Stimulated activated naive CD4-positive, alpha-beta T cell (primary cell): ENCODE results near the gene MGRN1.
A peak's percentile ranks its signal among the peaks of the same experiment; 100 is the strongest.

Source experiments
- DNase-seq, 6 experiments: peaks; one replicate each; lab custom pipeline; 2025; lab: John Stamatoyannopoulos, UW

The MGRN1 gene

DNA sequence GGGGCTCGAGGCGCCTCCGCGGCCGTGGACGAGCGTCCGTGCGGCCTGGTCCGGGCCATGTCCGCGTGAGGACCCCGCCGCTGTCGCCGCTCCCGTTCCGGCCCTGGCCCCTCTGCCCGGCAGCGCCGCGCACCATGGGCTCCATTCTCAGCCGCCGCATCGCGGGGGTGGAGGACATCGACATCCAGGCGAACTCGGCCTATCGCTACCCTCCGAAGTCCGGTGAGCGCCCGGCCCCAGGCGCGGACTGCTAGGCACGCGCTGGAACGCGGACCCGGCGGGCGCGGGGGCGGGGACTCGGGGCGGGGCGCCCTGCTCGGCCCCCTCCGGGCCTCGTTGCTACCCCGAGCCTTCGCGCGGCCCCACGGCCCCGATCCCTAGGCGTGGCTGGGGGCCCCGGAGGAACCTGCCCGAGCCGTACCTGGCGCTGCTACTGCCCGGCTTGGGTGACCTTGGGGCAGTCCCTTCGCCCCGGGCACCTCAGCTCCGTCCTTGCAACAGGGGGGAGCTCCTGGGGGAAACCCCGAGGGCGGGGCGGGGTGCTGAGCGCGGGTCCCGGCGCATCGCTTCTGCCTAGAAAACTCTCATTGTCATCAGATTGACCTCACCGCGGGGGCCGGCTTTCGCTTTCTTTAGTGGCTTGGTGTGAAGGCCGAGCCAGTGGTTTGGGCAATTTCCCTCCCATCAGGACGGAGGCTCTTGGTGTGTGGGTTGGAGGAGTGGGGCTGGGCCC, 367 bp downstream of the MGRN1 start:
- peak in 5 of 6 experiments; percentile 38 to 71 (median 46) for DNase-seq

DNA sequence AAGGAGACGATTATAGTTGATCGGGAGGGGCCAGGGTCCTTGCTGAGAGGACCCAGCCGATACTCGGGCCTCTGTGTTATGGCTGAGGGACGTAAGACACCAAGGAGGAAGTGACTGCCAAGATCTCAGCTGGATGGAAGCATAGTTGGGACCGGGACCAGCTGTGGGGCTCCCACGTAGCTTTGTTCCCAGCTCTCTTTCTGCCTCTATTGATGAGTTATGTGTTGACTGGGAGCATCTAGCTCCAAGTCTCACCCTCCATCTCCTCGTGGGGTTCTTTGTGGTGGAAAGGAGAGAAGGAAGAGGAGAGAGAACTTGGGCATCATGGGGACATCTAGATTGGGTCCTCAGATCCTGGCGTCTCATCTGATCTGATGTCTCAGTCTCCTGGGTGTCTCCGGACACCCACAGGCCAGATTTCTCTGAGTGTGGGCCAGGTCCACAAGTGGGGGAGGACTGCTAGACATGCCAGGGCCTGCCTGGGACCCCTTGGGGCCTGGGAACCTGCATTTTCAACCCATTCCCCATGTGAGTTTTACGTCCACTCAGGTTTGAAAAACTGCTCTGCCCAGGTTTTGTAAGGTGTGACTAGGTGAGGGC, 1.0 kb downstream of the MGRN1 start:
- DNase-seq = peak in 1 of 6 experiments; percentile 38

DNA sequence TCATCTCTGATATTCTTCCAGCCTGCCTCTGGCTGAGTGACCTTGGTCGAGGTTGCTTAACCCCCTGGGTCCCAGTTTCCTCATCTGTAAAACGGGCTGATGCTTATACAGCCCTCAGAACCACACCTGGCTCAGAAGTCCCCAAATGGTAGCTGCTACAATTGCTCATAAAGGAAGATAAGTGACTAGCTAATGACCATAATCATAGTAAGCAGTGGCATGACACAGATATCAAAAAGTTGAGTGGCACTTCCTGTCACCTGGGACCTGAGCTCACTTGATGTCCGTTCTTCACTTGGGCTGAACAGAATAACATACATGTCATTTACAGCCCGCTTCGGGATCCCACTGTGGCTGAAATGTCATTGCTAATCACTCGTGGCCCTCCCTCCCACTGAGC, 1.8 kb downstream of the MGRN1 start:
- no peak for DNase-seq

DNA sequence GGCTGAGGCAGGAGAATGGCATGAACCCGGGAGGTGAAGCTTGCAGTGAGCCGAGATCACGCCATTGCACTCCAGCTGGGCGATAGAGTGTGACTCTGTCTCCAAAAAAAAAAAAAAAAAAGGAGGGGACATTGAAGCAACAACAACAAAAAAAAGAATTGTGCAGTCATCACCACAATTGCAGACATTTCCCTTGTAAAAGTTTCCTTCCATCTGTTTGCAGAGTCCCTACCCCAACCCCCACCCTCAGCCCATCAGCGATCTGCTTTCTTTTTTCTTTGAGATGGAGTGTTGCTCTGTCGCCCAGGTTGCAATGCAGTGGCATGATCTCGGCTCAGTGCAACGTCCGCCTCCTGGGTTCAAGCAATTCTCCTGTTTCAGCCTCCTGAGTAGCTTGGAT, 3.7 kb downstream of the MGRN1 start:
- no peak for DNase-seq

DNA sequence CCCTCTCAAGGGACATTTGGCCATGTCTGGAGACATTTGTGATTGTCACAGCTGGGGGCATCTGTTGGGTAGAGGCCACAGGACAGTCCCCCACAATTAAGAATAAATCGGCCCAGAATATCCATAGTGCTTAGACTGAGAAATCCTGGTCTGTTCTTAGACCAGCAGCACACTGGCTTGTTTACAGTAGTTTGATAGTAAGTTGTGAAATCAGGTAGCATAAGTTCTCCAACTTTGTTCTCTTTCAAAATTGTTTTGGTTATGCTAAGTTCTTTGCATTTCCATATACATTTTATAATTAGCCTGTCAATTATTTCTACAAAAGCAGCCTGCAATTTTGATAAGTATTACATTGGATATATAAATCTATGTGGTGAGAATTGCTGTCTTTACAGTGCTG, 6.8 kb downstream of the MGRN1 start:
- DNase-seq = no peak

DNA sequence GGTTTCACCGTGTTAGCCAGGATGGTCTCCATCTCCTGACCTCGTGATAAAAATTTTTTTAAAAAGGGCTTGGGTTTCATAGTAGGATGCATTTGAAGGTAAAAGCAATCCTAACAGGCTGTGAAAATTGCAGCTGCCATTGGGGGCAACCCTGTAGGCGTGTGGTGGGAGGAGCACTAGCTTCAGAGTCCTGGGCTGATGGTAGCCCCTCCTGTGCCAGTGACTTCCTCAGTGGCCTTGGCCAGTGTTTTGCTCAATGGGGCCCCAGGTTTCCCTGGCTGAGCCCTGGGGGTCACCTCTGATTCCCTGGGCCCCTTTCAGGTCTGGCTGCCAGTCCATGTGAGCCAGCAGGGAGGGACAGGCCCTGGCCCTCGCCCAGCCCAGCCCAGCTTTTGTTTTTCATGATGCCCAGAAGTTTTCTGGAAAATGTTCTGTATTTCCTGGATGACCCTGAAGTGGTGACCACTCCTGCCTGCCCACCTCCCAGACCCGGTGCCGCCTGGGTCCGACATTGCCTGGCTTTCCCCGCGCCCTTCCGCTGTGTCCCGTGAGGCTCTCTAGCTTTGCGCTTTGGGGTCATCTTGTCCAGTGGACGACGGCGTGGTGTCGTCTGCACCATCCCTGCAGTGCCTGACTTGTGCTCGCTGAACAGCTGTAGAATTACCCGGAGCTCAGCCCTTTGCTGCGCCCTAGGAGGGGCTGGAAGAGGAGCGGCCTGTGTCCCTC, 9.4 kb downstream of the MGRN1 start:
- DNase-seq = no peak

DNA sequence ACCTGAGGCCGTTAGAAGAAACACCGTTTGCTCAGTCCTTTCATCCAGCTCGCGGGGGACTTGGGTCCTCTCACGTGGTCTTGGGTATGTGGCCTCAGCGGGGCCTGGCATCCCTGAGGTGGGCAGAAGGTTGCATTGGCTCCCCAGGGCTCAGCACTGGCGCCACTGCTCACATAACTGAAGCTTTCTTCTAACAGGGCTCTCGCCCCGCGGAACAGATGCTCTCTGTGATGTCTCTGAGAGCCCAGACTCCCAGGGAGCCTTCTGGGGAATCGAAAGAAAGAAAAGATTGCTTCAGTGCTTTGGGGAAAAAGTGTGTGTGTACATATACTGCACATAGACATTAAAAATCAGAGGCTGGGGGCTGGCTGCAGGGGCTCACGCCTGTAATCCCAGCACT, 10.1 kb downstream of the MGRN1 start:
- DNase-seq = no peak

DNA sequence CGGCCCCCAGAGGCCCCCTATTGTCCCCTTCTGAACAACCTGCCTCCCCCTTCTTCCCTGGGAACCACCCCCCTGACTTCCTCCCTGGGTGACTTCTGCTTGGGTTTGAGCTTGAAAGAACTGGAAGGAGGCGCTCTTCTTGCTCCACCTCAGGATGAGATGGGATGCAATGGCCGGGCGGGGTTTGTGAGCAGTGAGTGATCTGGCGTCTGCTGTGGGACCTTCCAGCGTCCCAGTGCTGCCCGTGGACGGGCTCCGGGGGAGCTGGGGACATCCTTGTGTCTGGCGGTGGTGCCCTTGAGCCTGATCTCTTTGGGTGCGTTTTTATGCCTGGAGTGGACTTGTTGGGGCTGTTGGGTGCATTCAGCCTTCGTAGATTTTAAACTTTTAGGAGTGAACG, 11.6 kb downstream of the MGRN1 start:
- DNase-seq = no peak

DNA sequence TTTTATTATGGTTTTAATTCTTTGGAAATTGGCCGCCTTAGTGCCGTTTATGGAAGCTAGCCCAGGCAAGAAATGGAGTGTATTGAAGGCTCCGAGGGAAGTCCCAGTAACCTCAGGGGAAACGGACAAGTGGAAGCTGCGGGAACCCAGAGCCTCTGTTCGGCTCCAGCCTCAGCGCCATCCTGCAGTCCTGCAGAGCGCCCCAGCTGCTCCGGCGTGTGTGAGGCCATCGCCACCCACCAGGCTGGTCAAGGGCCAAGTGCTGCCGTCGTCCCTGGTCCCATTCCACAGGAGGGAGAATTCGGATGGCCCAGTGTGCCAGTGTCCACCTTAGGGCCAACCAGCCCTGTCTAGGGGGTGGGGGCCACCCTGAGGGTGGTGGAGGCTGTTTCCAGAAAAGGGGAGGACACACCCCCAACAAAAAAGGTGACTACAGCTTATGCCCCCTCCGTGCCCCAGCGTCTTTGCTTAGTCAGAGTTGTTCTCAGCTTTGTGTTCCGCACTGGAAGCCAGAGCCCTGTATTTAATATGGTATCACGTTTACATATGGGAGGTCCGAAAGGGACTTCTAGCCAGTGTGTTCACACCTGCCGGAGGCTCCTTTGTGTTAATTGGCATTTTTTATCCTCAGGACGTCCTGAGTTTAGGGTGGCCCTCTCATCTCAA, 13.0 kb downstream of the MGRN1 start:
- no peak for DNase-seq

DNA sequence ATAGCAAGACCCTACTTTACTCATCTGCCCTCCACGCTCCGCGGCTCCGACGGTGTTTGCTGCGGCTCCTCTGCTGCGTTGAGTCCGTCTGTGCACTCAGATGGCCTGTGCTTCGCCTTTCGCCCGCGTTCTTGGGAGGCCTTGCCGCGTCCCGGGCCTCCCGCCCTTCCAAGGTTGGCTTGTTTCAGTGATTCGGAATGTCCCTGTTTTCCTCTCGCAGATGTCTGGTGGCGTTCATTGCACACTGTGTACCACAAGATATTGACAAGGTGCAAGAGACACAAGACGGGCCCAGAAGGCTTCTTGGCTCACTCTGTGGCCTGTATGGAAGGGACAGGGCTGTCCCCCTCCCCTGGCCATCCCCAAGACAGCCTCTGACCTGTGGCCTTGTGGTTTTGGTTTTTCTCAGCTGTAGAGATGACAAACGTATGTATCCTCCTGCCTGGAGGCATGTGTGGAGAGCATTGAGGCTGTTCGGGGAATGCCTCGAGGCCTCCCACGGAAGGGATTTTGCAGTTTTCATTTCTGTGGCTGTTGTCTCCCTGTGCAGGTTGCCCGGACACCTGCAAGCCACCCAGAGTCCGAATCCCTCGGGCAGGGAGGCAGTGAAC, 15.4 kb downstream of the MGRN1 start:
- no peak for DNase-seq

DNA sequence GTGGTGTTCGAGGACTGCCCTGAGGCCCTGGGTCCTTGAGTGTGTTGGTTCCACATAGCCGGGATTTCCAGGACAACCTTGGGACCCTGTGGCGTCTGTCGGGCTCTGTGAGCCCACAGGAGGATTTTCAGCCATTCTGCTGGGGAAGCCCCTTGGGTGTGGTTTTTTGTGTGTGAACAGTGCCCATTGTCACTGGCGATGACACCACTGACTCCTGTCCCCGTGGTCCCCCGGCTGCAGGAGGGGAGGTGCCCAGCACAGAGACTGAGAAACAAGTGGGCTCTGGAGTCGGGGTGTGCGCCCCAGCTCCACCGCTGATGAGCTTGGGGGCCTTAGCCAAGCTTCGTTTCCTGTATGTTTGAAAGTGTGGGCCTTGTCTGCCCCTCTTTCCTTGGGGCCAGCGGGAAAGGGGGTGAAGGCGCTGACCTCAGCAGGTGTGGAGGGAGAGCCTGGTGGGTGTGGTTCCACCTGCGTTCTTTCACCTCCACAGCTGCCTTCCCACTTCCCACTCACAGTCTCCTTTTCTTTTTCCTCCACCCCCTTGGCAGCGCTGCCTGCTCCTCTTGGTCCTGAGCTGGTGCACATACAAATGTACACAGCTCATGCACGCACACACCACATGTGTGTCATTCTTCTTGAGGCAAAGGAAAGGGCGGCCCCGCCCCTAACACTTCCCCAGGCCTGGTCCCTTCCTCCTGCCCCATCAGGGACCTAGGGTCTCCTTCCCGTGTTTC, 16.1 kb downstream of the MGRN1 start:
- no peak for DNase-seq

DNA sequence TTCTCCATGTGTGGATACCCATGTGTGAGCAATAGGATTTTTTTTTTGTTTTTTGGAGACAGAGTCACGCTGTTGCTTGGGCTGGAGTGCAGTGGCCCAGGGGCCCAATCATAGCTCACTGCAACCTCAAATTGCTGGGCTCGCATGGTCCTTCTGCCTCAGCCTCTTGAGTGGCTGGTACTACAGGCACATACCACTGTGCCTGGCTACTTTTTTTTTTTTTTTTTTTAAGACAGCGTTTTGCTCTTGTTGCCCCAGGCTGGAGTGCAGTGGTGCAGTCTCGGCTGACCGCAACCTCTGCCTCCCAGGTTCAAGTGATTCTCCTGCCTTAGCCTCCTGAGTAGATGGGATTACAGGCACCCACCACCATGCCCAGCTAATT, 16.7 kb downstream of the MGRN1 start:
- no peak for DNase-seq

DNA sequence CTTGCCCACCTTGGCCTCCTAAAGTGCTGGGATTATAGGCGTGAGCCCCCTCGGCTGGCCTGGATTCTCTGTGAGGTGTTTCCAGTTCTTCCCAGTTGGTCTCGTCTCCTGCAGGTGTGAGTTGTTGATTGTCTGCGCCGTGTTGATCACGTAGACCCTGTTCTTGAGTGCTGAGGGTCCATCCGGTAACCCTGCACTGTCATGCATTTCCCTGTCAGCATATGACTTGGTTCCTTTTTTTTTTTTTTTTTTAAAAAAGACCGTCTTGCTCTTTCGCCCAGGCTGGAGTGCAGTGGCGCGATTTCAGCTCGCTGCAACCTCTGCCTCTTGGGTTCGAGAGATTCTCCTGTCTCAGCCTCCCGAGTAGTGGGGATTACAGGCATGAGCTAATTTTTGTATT, 17.3 kb downstream of the MGRN1 start:
- no peak for DNase-seq

DNA sequence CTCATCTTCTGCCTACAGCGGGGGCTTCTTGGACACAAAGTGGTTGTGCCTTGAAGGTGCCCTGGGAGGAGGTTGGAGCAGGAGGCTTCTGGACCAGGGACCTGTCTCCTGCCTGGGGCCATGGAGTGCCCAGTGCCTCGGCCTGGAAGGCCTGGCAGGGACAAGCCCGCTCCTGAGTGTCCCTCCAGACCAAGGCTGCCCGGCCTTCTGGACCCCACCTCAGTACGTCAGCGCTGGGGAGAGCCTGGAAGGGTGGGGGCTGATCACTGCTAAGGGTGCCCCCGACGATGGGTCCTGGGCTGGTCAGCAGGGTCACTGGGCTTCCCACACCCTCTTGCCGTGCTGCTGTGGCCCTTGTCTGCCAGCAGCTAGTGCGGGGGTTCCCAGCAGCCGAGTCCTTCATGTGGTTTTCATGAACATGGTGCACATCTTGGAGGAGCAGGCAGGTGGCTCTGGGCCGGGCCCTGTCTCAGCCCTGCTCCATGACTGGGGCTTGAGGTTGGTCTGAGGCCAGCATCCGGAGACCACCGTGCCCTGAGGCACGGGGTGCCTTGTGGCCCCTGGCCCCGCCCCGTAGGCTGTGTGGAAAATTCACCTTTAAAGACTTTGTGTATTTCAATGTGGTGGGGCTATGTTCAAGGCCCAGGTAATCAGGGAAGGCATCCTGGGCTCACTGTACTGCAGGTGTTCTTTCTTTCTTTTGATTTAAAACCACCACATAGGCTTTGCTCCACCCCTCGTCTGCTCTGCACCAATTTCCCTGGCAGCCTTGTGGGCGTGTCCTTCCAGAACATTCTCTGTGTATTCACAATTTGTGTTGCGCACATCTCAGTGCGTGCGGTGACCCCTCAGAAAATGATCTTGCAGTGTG, 22.4 kb downstream of the MGRN1 start:
- peak in 4 of 6 experiments; percentile 11 to 43 (median 24) for DNase-seq

DNA sequence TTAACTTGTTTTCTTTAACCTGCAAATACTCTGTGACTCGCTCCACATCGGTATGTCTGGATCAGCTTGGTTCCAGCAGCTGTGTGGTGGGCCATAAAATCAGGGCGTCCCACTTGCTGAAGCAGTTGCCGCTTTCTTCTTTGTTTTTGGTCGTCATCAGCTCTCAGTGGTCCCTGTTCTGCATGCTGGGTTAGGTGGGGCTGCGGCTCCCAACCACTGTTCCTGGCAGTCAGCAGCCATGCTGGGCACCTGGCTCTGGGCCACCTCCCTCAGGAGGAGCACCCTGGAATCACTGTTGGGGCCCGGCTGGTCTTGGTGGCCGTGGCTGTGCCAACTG, 23.0 kb downstream of the MGRN1 start:
- DNase-seq = no peak

DNA sequence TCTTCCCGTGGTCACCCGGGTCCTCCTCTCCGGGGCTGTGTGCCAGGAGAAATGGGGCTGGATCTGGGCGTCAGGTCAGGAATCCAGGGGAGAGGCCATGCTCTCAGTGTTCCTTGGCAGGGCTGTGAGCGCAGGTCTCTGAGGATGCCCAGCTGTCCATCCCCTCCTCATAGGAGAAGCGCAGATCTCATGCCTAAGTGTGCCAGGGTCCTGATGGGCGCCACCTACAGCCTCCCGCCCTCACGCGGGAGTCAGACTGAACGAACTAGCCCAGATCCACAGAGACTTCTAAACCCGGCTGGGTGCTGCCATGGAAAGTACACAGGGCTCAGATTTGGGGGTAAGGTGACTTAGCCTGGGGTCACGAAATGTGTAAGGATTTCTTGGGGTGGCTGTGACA, 24.3 kb downstream of the MGRN1 start:
- DNase-seq = no peak

DNA sequence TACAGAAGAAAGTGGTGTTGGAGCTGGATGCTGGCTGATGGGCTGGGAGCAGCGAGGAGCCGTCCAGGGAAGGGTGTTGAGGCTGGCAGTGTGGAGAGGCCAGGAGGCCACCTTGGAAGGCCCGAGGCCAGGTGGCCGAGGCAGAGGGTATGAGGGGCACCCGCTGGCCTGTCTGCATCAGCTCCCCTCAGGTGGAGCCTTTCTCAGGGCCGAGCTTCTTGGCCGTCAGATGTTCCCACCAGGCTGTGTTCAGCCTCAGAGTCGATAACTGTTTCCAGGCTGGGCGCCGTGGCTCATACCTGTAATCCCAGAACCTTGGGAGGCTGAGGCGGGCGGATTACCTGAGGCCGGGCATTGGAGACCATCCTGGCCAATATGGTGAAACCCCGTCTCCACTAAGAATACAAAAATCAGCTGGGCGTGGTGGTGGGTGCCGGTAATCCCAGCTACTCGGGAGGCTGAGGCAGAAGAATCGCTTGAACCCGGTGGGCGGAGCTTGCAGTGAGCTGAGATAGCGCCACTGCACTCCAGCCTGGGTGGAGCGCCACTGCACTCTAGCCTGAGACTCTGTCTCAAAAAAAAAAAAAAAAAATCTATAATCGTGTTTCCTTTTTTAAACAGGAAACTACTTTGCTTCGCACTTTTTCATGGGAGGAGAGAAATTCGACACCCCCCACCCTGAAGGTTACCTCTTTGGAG, 25.3 kb downstream of the MGRN1 start:
- peak in 3 of 6 experiments; percentile 60 to 64 (median 62) for DNase-seq

DNA sequence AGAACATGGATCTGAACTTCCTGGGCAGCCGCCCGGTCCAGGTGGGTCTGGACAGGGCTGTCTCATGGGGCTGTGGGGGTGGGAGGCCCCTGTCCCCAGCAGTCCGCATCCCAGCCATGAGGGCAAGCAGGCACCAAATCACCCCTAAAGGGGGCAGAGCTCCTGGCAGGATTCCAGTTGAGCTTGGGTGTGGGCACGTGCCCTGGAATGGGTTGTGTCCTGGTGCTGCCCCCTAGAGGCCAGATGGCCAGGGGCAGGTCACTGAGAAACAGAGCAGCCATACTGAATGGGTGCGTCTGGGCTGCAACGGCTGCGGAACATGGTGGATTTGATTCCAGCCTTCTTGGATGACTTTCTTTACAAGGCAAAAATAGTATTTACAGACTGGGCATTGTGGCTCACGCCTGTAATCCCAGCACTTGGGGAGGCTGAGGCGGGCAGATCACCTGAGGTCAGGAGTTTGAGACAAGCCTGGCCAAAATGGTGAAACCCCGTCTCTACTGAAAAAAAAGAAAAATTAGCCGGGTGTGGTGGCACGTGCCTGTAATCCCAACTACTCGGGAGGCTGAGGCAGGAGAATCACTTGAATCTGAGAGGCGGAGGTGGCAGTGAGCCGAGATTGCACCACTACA, 25.9 kb downstream of the MGRN1 start:
- DNase-seq = peak; percentile 57 to 75 (median 69)

DNA sequence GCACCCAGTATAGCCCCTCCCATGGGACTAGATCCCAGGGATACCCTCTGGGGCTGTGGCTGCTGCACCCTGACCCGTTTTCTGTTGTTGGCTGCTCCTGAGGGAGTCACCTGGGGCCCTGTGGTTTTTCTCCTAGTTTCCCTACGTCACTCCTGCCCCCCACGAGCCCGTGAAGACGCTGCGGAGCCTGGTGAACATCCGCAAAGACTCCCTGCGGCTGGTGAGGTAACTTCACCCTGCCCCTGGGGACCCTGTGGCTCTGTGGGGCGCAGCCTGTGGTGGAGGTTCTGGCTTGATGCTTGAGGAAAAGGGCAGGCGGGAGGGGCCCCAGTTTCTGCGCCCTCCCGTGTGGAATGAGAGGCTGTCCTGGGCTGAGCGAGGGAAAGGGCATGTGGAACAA, 27.2 kb downstream of the MGRN1 start:
- DNase-seq = no peak

DNA sequence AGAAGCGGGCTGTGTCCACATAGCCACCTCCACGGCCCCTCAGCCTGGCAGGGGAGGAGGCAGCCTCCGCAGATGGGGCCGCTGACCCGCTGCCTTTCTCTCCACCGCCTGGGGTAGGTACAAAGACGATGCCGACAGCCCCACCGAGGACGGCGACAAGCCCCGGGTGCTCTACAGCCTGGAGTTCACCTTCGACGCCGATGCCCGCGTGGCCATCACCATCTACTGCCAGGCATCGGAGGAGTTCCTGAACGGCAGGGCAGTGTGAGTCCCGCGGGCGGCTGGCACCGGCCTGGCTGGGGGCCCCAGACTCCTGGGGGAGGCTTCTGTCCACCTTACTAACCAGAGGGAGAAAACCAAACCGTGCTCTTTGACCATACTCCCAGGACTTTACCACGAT, 27.9 kb downstream of the MGRN1 start:
- no peak for DNase-seq
